HepG2 (cell line): ENCODE data around the gene COLQ. TPM values are rescaled to one million over a fixed set of nuclear protein-coding genes. Genes with fewer than 3 reads are reported as not detected.

Source experiments
- ASH2L ChIP-seq: fragments of 300-600, 200-600 bp; sonication (generic); IDR thresholded peaks from 2 replicates; pipeline ENCODE4 v1.7.0; 2017; ENCODE audit warnings: low read depth, mild to moderate bottlenecking, moderate library complexity, mixed read lengths, low read length; ENCODE audit not compliant: insufficient read length
- CHCHD3 ChIP-seq: sonication (generic); formaldehyde crosslinking; IDR thresholded peaks from 2 replicates; pipeline ENCODE4 v1.8.0; 2022; ENCODE audit warnings: mild to moderate bottlenecking, missing genetic modification reagents, moderate library complexity
- FLYWCH1 ChIP-seq: sonication (generic); formaldehyde crosslinking; IDR thresholded peaks from 2 replicates; pipeline ENCODE4 v1.8.1; 2023; ENCODE audit warnings: mild to moderate bottlenecking, missing genetic modification reagents
- HMG20B ChIP-seq: conservative IDR thresholded peaks from 2 replicates; pipeline ENCODE4 v1.6.1; 2016; ENCODE audit warnings: missing genetic modification reagents, missing compliant biosample characterization
- MEIS1 ChIP-seq: sonication (generic); formaldehyde crosslinking; IDR thresholded peaks from 2 replicates; pipeline ENCODE4 v1.9.0; 2021; ENCODE audit warnings: mild to moderate bottlenecking, missing genetic modification reagents, moderate library complexity, borderline replicate concordance
- RBFOX2 ChIP-seq: fragments of 200-400 bp; formaldehyde crosslinking; IDR thresholded peaks from 2 replicates; pipeline ENCODE4 v1.6.1; 2017; ENCODE audit warnings: low read depth, mild to moderate bottlenecking, low read length
- SP5 ChIP-seq: IDR thresholded peaks from 2 replicates; pipeline ENCODE4 v1.6.1; 2016; ENCODE audit warnings: low read depth, borderline replicate concordance
- SRSF9 ChIP-seq: fragments of 200-400 bp; formaldehyde crosslinking; IDR thresholded peaks from 2 replicates; pipeline ENCODE4 v1.6.1; 2018; ENCODE audit warnings: borderline replicate concordance, mild to moderate bottlenecking, low read depth, low read length; ENCODE audit not compliant: insufficient read depth, poor library complexity, severe bottlenecking
- TBP ChIP-seq: sonication (generic); formaldehyde crosslinking; IDR thresholded peaks from 2 replicates; pipeline ENCODE4 v1.5.0; 2020; ENCODE audit warnings: missing genetic modification reagents
- TCF7L2 ChIP-seq: IDR thresholded peaks from 2 replicates; pipeline ENCODE4 v1.6.1; 2011; ENCODE audit warnings: mild to moderate bottlenecking, low read depth, low read length, moderate library complexity
- polyA plus RNA-seq, 8 experiments: library from polyadenylated mRNA; depleted of rRNA in 3 of 8; stranded (reverse) in 7 of 8; unstranded in 1 of 8; fragments of >200 nt; fragmentation: Illumina TruSeq in 4 of 8; extraction: Trizol in 4 of 8; gene quantifications; 2 replicates each; pipeline versions ENCODE4 v1.2.1 to v1.2.3, GENCODE V29; 2011 to 2016; ENCODE audit warnings: low read depth in 4 of 8, missing spikeins in 1 of 8, mixed read lengths in 1 of 8; ENCODE audit not compliant: insufficient read depth in 1 of 8
- total RNA-seq, 5 experiments: library from RNA; depleted of rRNA; stranded (reverse); fragments of >200 nt; fragmentation: Illumina TruSeq; extraction: Trizol; gene quantifications; 2 replicates each; pipeline ENCODE4 v1.2.3, GENCODE V29; 2016; ENCODE audit warnings: low read depth in 1 of 5
- TF ChIP-seq, protein P1 (sequence below): sonication (generic); formaldehyde crosslinking; IDR thresholded peaks from 2 replicates; pipeline ENCODE4 v1.5.0; 2020; ENCODE audit warnings: mild to moderate bottlenecking, missing genetic modification reagents, borderline replicate concordance
- TF ChIP-seq, protein P2 (sequence below): IDR thresholded peaks from 2 replicates; pipeline ENCODE4 v1.6.1; 2016; ENCODE audit warnings: mild to moderate bottlenecking, missing biosample characterization, missing genetic modification reagents
- TF ChIP-seq, protein P3 (sequence below): sonication (generic); formaldehyde crosslinking; IDR thresholded peaks from 2 replicates; pipeline ENCODE4 v1.4.0; 2020; ENCODE audit warnings: mild to moderate bottlenecking, missing genetic modification reagents
- TF ChIP-seq, protein P4 (sequence below): sonication (generic); formaldehyde crosslinking; IDR thresholded peaks from 2 replicates; pipeline ENCODE4 v1.4.0; 2020; ENCODE audit warnings: mild to moderate bottlenecking, low read depth, missing genetic modification reagents
- TF ChIP-seq, protein P5 (sequence below): fragments of 450-650 bp; IDR thresholded peaks from 2 replicates; pipeline ENCODE4 v1.6.1; 2017; ENCODE audit warnings: mild to moderate bottlenecking

Gene COLQ
- total and polyA plus RNA-seq, 2 of the 13 experiments (the other 11 are each of a cell fraction or from before 2014, with no cell fraction given) = 0.31 to 0.46 TPM

DNA sequence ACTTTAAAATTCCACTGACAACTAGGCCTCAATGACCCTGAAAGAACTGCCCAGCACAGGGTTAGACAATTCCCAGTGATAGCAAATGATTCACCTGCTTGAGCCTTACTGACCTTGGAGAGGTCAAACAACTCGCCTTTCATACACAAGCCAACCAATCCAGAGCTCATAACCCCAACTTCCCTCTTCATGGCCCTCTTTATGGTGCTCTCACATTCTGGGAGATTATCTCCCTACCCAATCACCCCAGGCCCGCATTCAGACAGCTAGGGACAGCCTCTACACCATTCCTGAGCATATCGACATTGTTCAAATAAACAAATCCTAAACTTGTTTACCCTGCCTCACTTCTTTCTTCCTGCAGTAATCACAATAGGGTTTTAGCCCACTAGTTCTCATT is 32.2 kb upstream of the COLQ start (continued):
- TF ChIP-seq, protein P1, sequence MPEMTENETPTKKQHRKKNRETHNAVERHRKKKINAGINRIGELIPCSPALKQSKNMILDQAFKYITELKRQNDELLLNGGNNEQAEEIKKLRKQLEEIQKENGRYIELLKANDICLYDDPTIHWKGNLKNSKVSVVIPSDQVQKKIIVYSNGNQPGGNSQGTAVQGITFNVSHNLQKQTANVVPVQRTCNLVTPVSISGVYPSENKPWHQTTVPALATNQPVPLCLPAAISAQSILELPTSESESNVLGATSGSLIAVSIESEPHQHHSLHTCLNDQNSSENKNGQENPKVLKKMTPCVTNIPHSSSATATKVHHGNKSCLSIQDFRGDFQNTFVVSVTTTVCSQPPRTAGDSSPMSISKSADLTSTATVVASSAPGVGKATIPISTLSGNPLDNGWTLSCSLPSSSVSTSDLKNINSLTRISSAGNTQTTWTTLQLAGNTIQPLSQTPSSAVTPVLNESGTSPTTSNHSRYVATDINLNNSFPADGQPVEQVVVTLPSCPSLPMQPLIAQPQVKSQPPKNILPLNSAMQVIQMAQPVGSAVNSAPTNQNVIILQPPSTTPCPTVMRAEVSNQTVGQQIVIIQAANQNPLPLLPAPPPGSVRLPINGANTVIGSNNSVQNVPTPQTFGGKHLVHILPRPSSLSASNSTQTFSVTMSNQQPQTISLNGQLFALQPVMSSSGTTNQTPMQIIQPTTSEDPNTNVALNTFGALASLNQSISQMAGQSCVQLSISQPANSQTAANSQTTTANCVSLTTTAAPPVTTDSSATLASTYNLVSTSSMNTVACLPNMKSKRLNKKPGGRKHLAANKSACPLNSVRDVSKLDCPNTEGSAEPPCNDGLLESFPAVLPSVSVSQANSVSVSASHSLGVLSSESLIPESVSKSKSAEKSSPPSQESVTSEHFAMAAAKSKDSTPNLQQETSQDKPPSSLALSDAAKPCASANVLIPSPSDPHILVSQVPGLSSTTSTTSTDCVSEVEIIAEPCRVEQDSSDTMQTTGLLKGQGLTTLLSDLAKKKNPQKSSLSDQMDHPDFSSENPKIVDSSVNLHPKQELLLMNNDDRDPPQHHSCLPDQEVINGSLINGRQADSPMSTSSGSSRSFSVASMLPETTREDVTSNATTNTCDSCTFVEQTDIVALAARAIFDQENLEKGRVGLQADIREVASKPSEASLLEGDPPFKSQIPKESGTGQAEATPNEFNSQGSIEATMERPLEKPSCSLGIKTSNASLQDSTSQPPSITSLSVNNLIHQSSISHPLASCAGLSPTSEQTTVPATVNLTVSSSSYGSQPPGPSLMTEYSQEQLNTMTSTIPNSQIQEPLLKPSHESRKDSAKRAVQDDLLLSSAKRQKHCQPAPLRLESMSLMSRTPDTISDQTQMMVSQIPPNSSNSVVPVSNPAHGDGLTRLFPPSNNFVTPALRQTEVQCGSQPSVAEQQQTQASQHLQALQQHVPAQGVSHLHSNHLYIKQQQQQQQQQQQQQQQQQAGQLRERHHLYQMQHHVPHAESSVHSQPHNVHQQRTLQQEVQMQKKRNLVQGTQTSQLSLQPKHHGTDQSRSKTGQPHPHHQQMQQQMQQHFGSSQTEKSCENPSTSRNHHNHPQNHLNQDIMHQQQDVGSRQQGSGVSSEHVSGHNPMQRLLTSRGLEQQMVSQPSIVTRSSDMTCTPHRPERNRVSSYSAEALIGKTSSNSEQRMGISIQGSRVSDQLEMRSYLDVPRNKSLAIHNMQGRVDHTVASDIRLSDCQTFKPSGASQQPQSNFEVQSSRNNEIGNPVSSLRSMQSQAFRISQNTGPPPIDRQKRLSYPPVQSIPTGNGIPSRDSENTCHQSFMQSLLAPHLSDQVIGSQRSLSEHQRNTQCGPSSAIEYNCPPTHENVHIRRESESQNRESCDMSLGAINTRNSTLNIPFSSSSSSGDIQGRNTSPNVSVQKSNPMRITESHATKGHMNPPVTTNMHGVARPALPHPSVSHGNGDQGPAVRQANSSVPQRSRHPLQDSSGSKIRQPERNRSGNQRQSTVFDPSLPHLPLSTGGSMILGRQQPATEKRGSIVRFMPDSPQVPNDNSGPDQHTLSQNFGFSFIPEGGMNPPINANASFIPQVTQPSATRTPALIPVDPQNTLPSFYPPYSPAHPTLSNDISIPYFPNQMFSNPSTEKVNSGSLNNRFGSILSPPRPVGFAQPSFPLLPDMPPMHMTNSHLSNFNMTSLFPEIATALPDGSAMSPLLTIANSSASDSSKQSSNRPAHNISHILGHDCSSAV (CRISPR knock-in tag) = no peak
- TF ChIP-seq FLYWCH1 (no peak), ASH2L (peak; percentile 31), RBFOX2 (no peak), TBP (CRISPR knock-in tag) (no peak), TCF7L2 (no peak), HMG20B (CRISPR knock-in tag) (no peak), SP5 (no peak), SRSF9 (no peak), CHCHD3 (CRISPR knock-in tag) (no peak), MEIS1 (CRISPR knock-in tag) (no peak)
- TF ChIP-seq, protein P2, sequence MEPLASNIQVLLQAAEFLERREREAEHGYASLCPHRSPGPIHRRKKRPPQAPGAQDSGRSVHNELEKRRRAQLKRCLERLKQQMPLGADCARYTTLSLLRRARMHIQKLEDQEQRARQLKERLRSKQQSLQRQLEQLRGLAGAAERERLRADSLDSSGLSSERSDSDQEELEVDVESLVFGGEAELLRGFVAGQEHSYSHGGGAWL (CRISPR knock-in tag) = no peak
- TF ChIP-seq, protein P3, sequence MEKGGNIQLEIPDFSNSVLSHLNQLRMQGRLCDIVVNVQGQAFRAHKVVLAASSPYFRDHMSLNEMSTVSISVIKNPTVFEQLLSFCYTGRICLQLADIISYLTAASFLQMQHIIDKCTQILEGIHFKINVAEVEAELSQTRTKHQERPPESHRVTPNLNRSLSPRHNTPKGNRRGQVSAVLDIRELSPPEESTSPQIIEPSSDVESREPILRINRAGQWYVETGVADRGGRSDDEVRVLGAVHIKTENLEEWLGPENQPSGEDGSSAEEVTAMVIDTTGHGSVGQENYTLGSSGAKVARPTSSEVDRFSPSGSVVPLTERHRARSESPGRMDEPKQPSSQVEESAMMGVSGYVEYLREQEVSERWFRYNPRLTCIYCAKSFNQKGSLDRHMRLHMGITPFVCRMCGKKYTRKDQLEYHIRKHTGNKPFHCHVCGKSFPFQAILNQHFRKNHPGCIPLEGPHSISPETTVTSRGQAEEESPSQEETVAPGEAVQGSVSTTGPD (CRISPR knock-in tag) = no peak
- TF ChIP-seq, protein P4, sequence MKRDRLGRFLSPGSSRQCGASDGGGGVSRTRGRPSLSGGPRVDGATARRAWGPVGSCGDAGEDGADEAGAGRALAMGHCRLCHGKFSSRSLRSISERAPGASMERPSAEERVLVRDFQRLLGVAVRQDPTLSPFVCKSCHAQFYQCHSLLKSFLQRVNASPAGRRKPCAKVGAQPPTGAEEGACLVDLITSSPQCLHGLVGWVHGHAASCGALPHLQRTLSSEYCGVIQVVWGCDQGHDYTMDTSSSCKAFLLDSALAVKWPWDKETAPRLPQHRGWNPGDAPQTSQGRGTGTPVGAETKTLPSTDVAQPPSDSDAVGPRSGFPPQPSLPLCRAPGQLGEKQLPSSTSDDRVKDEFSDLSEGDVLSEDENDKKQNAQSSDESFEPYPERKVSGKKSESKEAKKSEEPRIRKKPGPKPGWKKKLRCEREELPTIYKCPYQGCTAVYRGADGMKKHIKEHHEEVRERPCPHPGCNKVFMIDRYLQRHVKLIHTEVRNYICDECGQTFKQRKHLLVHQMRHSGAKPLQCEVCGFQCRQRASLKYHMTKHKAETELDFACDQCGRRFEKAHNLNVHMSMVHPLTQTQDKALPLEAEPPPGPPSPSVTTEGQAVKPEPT (CRISPR knock-in tag) = no peak
- TF ChIP-seq, protein P5, sequence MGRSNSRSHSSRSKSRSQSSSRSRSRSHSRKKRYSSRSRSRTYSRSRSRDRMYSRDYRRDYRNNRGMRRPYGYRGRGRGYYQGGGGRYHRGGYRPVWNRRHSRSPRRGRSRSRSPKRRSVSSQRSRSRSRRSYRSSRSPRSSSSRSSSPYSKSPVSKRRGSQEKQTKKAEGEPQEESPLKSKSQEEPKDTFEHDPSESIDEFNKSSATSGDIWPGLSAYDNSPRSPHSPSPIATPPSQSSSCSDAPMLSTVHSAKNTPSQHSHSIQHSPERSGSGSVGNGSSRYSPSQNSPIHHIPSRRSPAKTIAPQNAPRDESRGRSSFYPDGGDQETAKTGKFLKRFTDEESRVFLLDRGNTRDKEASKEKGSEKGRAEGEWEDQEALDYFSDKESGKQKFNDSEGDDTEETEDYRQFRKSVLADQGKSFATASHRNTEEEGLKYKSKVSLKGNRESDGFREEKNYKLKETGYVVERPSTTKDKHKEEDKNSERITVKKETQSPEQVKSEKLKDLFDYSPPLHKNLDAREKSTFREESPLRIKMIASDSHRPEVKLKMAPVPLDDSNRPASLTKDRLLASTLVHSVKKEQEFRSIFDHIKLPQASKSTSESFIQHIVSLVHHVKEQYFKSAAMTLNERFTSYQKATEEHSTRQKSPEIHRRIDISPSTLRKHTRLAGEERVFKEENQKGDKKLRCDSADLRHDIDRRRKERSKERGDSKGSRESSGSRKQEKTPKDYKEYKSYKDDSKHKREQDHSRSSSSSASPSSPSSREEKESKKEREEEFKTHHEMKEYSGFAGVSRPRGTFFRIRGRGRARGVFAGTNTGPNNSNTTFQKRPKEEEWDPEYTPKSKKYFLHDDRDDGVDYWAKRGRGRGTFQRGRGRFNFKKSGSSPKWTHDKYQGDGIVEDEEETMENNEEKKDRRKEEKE = no peak
